NCI-H187 treated with DMSO at 0.1 percent for 48 hours (cell line): Measurements from ENCODE around the gene DSTYK.
"Not testable (repeated sequence)": the region's sequence is repeated elsewhere in the genome, so short reads cannot be mapped to it uniquely, and the experiment has no call there.

ENCODE experiments used
- DNase-seq: peaks from one replicate; lab custom pipeline; 2025; lab: John Stamatoyannopoulos, UW

Gene DSTYK

DNA sequence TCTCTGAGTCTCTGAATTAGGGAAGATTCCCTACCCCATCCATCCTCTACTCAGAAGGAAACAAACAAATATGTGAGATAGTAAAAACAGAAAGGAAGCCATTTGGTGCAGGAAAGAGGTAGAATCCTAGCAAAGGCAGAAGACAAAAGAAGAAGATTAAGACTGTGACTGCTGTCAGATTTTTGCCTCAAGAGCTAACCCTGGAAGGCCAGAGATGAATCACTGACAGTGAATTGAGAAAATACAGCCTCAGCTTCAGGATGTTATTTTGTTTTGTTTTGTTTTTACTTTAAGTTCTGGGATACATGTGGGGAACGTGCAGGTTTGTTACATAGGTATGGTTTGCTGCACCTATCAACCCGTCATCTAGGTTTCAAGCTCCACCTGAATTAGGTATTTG is 31.7 kb downstream of the DSTYK start:
- DNase-seq = no peak

- no peak for DNase-seq
These were observed 38.7 kb downstream of the DSTYK start for GRCh38 chr1:205172729-205173366.

GRCh38 chr1:205171369-205171768 is 40.1 kb downstream of the DSTYK start:
- no peak for DNase-seq

DNA sequence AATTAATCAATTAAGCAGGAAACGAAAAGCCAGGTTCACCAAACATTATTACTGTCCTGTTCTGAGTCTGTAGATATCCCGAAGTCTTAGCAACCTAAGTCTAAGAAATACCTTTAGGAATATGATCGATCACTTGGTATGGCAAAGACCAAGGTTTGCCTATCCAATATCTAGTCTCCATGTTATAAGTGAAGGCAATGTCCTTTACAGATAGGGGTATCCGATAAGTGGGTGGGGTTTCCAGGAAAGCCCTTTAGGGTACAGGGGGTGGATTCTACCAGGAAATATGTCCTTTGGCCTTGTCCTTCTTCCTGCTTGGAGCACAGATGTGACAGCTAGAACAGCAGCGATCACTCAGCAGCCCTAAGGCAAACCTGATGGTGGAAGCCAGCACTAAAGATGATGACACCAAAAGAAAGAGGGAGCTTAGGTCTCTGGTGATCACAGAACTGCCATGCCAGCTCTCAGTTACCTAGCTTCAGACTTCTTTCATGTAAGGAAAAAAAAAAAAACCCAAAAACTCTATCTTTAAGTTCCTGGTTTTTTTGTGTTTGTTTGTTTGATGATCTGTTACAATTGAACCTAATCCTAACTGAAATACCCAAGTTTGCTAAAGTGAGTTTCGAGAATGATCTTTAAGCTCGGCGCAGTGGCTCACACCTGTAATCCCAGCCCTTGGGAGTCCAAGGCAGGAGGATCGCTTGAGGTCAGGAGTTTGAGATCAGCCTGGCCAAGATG is 40.8 kb downstream of the DSTYK start:
- DNase-seq = no peak

DNA sequence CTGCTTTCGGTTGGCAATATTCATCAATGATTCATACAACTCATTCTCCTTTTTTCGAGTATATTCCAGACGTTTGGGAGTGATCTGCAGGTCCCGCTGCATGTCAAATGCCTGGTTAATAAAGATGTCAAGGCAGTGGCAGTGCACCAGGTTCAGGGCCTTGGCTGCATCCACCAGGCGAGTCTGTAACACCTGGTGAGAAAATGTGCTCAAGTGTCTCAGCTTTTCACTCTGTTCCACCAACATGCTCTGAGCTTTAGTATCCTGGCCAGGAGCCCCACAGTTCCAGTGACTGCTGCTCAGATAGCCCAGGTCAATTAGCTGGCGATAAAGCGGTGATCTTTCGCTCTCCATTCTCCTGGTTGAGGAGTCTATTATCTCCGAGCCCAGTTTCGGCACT is 42.3 kb downstream of the DSTYK start:
- no peak for DNase-seq

DNA sequence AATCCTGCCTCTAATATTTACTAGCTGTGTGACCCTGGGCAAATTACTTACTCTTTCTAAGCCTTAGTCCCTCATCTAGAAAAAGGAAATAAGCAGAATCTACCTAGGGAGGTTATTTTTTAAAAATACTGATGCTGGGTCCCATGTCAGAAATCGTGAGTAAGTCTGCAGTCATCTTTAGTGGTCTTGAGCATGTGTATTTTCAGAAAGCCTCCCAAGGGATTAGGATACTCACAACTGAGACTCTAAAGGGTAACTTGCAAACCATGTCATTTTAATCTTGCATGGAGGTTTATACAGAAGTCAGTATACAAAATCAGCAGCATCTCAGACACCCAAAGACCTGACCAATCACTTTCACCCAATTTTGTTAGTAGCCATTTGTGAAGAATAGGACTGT is 43.2 kb downstream of the DSTYK start:
- no peak for DNase-seq

DNA sequence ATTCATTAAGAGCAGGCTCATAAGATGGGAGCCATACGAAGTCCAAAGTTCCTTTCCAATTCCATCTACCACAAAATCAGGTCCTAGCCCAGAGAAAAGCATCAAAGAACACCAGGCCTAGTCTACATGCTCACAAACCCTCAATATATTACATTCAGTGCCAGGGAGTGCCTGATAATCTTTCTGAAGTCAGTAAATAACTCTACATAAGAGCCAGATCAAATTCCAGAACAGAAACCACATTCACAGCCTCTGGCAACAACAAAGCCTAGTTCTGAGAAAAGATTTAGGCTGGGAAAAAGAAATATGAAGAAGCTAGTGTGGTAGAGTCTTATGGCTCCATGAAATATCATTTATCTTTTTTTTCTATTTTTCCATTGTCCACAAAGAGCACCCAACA is 49.2 kb downstream of the DSTYK start:
- DNase-seq = no peak

DNA sequence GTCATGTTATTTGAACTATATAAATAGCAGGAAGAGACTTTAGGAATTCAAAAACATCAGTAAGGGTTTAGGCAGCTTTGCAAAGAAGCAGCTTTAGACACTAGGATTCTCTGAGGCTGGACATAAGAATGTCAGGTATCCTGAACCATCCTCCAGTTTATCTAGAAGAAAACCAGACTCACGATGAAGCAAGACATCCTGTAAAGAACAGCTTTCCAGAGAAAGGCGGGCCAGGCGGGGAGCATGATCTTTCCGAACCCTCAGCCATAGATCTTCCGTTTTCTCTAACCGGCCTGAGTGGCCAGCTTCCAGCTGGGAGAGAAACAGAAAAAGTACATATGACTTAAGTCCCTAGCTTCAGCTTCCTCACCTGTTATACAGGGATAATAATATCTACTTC is 50.4 kb downstream of the DSTYK start:
- no peak for DNase-seq

DNA sequence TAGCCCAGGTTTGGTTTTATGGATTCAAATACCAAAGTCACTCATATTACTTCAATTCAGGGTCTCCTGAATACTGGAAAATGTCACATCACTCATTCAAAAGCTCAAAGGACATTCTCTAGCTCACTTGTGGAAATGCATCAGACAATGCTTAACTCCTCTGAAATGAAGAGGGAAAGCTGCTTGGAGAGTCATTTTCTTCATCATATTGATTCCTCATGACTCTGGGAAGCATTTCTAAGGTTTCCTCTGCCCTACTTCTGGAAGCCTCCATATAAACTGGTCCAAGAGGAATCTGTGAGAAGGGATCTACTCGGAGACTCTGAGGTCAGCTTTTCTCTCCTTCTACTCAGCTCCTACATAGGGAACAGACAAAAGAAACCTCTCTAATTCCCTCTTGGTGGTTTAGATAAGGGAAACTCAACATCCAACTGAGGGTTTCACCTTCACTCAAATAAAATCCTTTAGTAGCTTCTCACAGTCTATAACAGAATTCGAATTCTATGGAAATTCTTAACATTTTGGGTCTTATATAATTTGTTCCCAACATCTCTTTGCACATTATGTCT is 53.4 kb downstream of the DSTYK start:
- no peak for DNase-seq

DNA sequence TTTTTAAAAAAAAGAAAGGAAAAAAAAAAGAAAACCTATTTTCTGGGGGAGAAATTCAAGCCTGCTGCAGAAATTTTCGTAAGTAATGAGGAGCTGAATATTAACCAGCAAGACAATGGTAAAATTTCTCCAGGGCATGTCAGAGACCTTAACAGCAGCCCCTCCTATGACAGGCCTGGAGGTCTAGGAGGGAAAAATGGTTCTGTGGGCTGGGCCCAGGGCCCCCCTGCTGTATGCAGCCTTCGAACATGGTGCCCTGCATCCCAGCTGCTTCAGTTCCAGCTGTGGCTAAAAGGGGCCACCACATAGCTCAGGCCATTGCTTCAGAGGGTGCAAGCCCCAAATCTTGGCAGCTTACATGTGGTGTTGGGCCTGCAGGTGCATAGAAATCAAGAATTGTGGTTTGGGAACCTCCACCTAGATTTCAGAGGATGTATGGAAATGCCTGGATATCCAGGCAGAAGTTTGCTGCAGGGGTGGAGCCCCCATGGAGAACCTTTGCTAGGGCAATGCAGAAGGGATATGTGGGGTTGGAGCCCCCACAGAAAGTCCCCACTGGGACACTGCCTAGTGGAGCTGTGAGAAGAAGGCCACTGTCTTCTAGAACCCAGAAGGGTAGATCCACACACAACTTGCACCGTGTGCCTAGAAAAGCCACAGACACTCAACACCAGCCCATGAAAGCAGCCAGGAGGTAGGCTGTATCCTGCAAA is 55.7 kb downstream of the DSTYK start:
- DNase-seq = not testable (repeated sequence)

DNA sequence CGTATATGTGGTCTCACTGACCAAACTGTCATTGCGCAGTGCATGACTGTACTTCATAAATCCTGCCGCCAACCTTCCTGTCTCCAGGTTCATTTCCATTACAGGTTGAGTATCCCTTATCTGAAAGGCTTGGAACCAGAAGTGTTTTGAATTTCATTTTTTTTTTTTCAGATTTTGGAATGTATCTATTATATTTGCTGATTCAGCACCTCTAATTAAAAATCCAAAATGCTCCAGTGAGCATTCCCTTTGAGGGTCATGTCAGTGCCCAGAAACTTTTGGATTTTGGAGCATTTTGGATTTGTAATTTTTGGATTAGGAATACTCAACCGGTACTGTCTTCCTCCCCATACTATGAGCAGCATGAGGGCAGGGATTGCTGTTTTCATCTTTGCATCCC is 59.0 kb downstream of the DSTYK start:
- DNase-seq = no peak

- DNase-seq = no peak
These were observed 60.7 kb downstream of the DSTYK start for GRCh38 chr1:205150651-205151428.

DNA sequence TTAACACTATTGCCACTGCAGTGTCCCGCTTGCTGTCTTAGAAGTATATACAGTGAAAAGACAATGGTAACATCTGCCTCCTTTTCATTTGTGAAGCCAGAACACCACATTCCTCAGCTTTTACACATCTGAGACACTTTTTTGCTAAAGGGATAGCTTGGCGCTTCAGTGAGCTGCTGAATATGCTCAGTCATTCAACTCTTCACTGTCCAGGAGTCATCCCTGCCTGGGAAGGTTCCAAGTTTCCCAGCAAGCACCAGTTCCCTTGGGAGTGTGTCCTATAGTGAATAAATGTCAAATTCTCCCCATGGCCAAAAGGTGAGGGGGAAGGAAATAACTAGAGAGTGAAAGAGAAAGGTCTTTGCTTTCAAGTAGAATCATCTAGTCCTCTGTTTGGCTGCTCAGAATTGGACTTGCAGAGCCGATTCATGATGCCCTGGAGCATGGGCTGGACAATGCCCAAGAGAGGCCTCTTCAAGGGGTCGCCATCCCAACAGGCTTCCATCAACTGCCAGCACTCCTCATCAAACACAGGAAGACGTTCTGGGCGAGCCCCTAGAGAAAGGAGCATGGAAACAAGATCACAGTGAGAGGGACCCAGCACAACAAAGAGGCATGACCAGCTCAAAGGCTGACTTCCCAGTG is 64.2 kb downstream of the DSTYK start:
- no peak for DNase-seq

GRCh38 chr1:205144751-205145150 is 66.8 kb downstream of the DSTYK start:
- DNase-seq = no peak

- DNase-seq = no peak
These were observed 67.3 kb downstream of the DSTYK start for GRCh38 chr1:205144046-205144720.

GRCh38 chr1:205142102-205142469 is 69.4 kb downstream of the DSTYK start:
- no peak for DNase-seq

GRCh38 chr1:205141236-205142101 is 70.0 kb downstream of the DSTYK start:
- peak; percentile 53 for DNase-seq

GRCh38 chr1:205140113-205140512 is 71.4 kb downstream of the DSTYK start:
- DNase-seq = no peak

GRCh38 chr1:205137901-205138300 is 73.6 kb downstream of the DSTYK start:
- no peak for DNase-seq

- DNase-seq = no peak
These were observed 78.2 kb downstream of the DSTYK start for GRCh38 chr1:205133287-205133686.
